Sigmoid colon (tissue), 7 donors: ENCODE measurements around the gene KRT6A. TPM values are rescaled to one million over a fixed set of nuclear protein-coding genes. Genes with fewer than 3 reads are reported as not detected.

Experiments used
- DNase-seq: peaks from one replicate; pipeline ENCODE4 v3.0.0-alpha.2; 2019
- H3K27ac ChIP-seq, 4 donors: fragments of 200-600 bp; sonication (generic); one replicate each; pipeline ENCODE4 v1.5.1; 2016 to 2019; ENCODE audit warnings: mild to moderate bottlenecking in 1 of 4
- H3K27me3 ChIP-seq, 3 donors: fragments of 200-600 bp; sonication (generic); one replicate each; pipeline ENCODE4 v1.5.1; 2019; ENCODE audit warnings: mild to moderate bottlenecking in 1 of 3
- H3K36me3 ChIP-seq, 4 donors: fragments of 200-600 bp; sonication (generic); one replicate each; pipeline ENCODE4 v1.5.1; 2016 to 2019
- H3K4me1 ChIP-seq, 4 donors: fragments of 200-600 bp; sonication (generic); one replicate each; pipeline ENCODE4 v1.5.1; 2017 to 2019
- H3K4me3 ChIP-seq, 4 donors: fragments of 200-600 bp; sonication (generic); one replicate each; pipeline ENCODE4 v1.5.1; 2017 to 2019; ENCODE audit warnings: mild to moderate bottlenecking in 2 of 4, moderate library complexity in 1 of 4
- H3K9me3 ChIP-seq, 4 donors: fragments of 200-600 bp in 3 of 4; sonication (generic) in 3 of 4; one replicate each; pipeline versions ENCODE4 v1.5.1 to v1.6.1; 2013 to 2019
- CTCF ChIP-seq, 4 experiments: fragments of 450-650 bp in 3 of 4; fragments of 200-600 bp in 1 of 4; IDR thresholded peaks; one replicate each; pipeline ENCODE4 v1.5.1; 2016 to 2019; ENCODE audit warnings: antibody characterized with exemption in 4 of 4, mild to moderate bottlenecking in 3 of 4, moderate library complexity in 2 of 4
- EP300 ChIP-seq, 4 donors: sonication (generic); formaldehyde crosslinking; IDR thresholded peaks; one replicate each; pipeline ENCODE4 v1.6.1; 2017; ENCODE audit warnings: antibody characterized with exemption in 4 of 4
- POLR2A ChIP-seq, 2 donors: fragments of 450-650 bp; IDR thresholded peaks; one replicate each; pipeline ENCODE4 v1.6.1; 2016; ENCODE audit warnings: antibody characterized with exemption in 2 of 2, mild to moderate bottlenecking in 2 of 2, moderate library complexity in 2 of 2
- POLR2AphosphoS5 ChIP-seq, 4 donors: sonication (generic); formaldehyde crosslinking; IDR thresholded peaks; one replicate each; pipeline ENCODE4 v1.6.1; 2017; ENCODE audit warnings: antibody characterized with exemption in 4 of 4
- WGBS, 2 donors: extraction: QIAGEN DNeasy Blood & Tissue Kit; methylation state at CpG; one replicate each; pipeline ENCODE4 v1.1.7; 2013; 5-methylcytosine and 5-hydroxymethylcytosine counted together
- intact Hi-C: fragments of 100-400 bp; cut with DNase I; formaldehyde crosslinking; loops from one replicate; pipeline ENCODE4 v1.15.1; 2023
- polyA plus RNA-seq, 3 donors: library from polyadenylated mRNA; stranded (reverse); fragments of 200-250 nt; gene quantifications; one replicate each; pipeline ENCODE4 v1.2.3, GENCODE V29; 2013
- total RNA-seq, 4 donors: library from RNA; depleted of rRNA; stranded (reverse); fragments of >200 nt; gene quantifications; one replicate each; pipeline ENCODE4 v1.1.0, GENCODE V29; 2016
- donor health status: healthy with polysubstance abuse.
- donor health status: Bipolar disorder and iron deficiency.
- donor health status: healthy.

The KRT6A gene
- total and polyA plus RNA-seq, 7 donors = 0.19 to 6.0 TPM; not detected in 5

GRCh38 chr12:52438305-52439301, 54.5 kb downstream of the KRT6A start:
- no peaks in the 10 kb centered on the region for H3K9me3 ChIP-seq

GRCh38 chr12:52437508-52437907, 55.5 kb downstream of the KRT6A start:
- no peaks in the 10 kb centered on the region for H3K27me3 ChIP-seq
- no peak for TF ChIP-seq CTCF (IDR thresholded peaks at IDR 0.05)
- no peak for TF ChIP-seq POLR2A (IDR thresholded peaks at IDR 0.05)
- TF ChIP-seq POLR2AphosphoS5 (IDR thresholded peaks at IDR 0.05) = no peak
- no peak for TF ChIP-seq EP300 (IDR thresholded peaks at IDR 0.05)
- no peak for DNase-seq
- H3K36me3 ChIP-seq = no peaks in the 10 kb centered on the region
- intact Hi-C loops = no loop called here
- no peak overlapping the region for H3K27ac ChIP-seq
- WGBS, 2 donors = 53 to 72% methylated on average over 9 of the region's 9 CpGs
- peaks cover 0 to 34% (median 18%) of the 10 kb centered on the region in 4 donors for H3K4me1 ChIP-seq
- H3K9me3 ChIP-seq = no peaks in the 10 kb centered on the region
- no peak overlapping the region for H3K4me3 ChIP-seq

More at GRCh38 chr12:52438305-52439301, 54.5 kb downstream of the KRT6A start:
- Histone ChIP-seq H3K36me3 (no peaks in the 10 kb centered on the region), H3K27ac (no peak overlapping the region), H3K27me3 (no peaks in the 10 kb centered on the region), H3K4me3 (no peak overlapping the region), H3K4me1 (peaks cover 0 to 39% (median 20%) of the 10 kb centered on the region in 4 donors)
- intact Hi-C loops = no loop called here
- DNase-seq = no peak
- 58 to 79% methylated on average over 8 of the region's 8 CpGs for WGBS, 2 donors
- TF ChIP-seq POLR2A (IDR thresholded peaks at IDR 0.05) (no peak), CTCF (IDR thresholded peaks at IDR 0.05) (no peak), POLR2AphosphoS5 (IDR thresholded peaks at IDR 0.05) (no peak), EP300 (IDR thresholded peaks at IDR 0.05) (no peak)

Other genes starting within 250 kb of the KRT6A start
- not detected for gene KRT86, start 218.6 kb downstream of the KRT6A start, total RNA-seq
- gene KRT86, start 218.6 kb downstream of the KRT6A start, polyA plus RNA-seq = under 1 TPM in 2 of 3 donors, not detected in 1; 0.25 to 0.60 TPM
- gene KRT81, start 201.7 kb downstream of the KRT6A start, total RNA-seq = under 1 TPM in 1 of 4 donors, not detected in 3; 0.14 TPM
- gene KRT81, start 201.7 kb downstream of the KRT6A start, polyA plus RNA-seq = under 1 TPM in 1 of 3 donors, not detected in 2; 0.17 TPM
- not detected for gene KRT83, start 171.9 kb downstream of the KRT6A start, total RNA-seq
- not detected for gene KRT83, start 171.9 kb downstream of the KRT6A start, polyA plus RNA-seq
- not detected for gene KRT85, start 125.8 kb downstream of the KRT6A start, total RNA-seq
- gene KRT85, start 125.8 kb downstream of the KRT6A start, polyA plus RNA-seq = not detected
- gene KRT84, start 107.6 kb downstream of the KRT6A start, total RNA-seq = not detected
- not detected for gene KRT84, start 107.6 kb downstream of the KRT6A start, polyA plus RNA-seq
- gene KRT82, start 86.9 kb downstream of the KRT6A start, total RNA-seq = not detected
- under 1 TPM in 1 of 3 donors, not detected in 2; 0.03 TPM for gene KRT82, start 86.9 kb downstream of the KRT6A start, polyA plus RNA-seq
- not detected for gene KRT75, start 58.9 kb downstream of the KRT6A start, total RNA-seq
- under 1 TPM in 1 of 3 donors, not detected in 2; 0.04 TPM for gene KRT75, start 58.9 kb downstream of the KRT6A start, polyA plus RNA-seq
- gene KRT6B, start 41.1 kb downstream of the KRT6A start, total RNA-seq = not detected
- under 1 TPM in 2 of 3 donors, not detected in 1; 0.60 to 0.61 TPM for gene KRT6B, start 41.1 kb downstream of the KRT6A start, polyA plus RNA-seq
- not detected for gene KRT6C, start 19.5 kb downstream of the KRT6A start, total RNA-seq
- under 1 TPM in 1 of 3 donors, not detected in 2; 0.60 TPM for gene KRT6C, start 19.5 kb downstream of the KRT6A start, polyA plus RNA-seq
- under 1 TPM in 1 of 4 donors, not detected in 3; 0.36 TPM for gene KRT5, start 27.1 kb upstream of the KRT6A start, total RNA-seq
- gene KRT5, start 27.1 kb upstream of the KRT6A start, polyA plus RNA-seq = 1 to 10 TPM in 2 of 3 donors, not detected in 1; 1.1 to 7.8 TPM
- gene KRT71, start 59.9 kb upstream of the KRT6A start, total RNA-seq = not detected
- not detected for gene KRT71, start 59.9 kb upstream of the KRT6A start, polyA plus RNA-seq
- gene KRT74, start 80.6 kb upstream of the KRT6A start, total RNA-seq = not detected
- gene KRT74, start 80.6 kb upstream of the KRT6A start, polyA plus RNA-seq = not detected
- gene KRT72, start 108.2 kb upstream of the KRT6A start, total RNA-seq = not detected
- gene KRT72, start 108.2 kb upstream of the KRT6A start, polyA plus RNA-seq = under 1 TPM in 1 of 3 donors, not detected in 2; 0.79 TPM
- not detected for gene KRT73, start 125.3 kb upstream of the KRT6A start, total RNA-seq
- under 1 TPM in 1 of 3 donors, not detected in 2; 0.73 TPM for gene KRT73, start 125.3 kb upstream of the KRT6A start, polyA plus RNA-seq
- gene KRT2, start 159.0 kb upstream of the KRT6A start, total RNA-seq = not detected
- gene KRT2, start 159.0 kb upstream of the KRT6A start, polyA plus RNA-seq = under 1 TPM in 1 of 3 donors, not detected in 2; 0.38 TPM
- gene KRT1, start 187.2 kb upstream of the KRT6A start, total RNA-seq = not detected
- not detected for gene KRT1, start 187.2 kb upstream of the KRT6A start, polyA plus RNA-seq
- gene KRT77, start 210.3 kb upstream of the KRT6A start, total RNA-seq = not detected
- gene KRT77, start 210.3 kb upstream of the KRT6A start, polyA plus RNA-seq = under 1 TPM in 1 of 3 donors, not detected in 2; 0.01 TPM